Colonic mucosa (tissue), 4 donors: ENCODE measurements around the gene ATP6V0C. TPM values are rescaled to one million over a fixed set of nuclear protein-coding genes. Genes with fewer than 3 reads are reported as not detected.
A peak's percentile ranks its signal among the peaks of the same experiment; 100 is the strongest.

Experiments
- DNase-seq: peaks from one replicate; pipeline ENCODE4 v3.0.0-alpha.2; 2020
- H3K27ac ChIP-seq: fragments of 200-600 bp; one replicate; pipeline ENCODE4 v1.8.0; 2021
- H3K27me3 ChIP-seq: fragments of 200-600 bp; one replicate; pipeline ENCODE4 v1.8.0; 2021
- H3K36me3 ChIP-seq: fragments of 200-600 bp; one replicate; pipeline ENCODE4 v1.8.0; 2021
- H3K4me1 ChIP-seq: fragments of 200-600 bp; one replicate; pipeline ENCODE4 v1.8.0; 2021; ENCODE audit warnings: mild to moderate bottlenecking
- H3K4me3 ChIP-seq: fragments of 200-600 bp; one replicate; pipeline ENCODE4 v1.8.0; 2021
- H3K9ac ChIP-seq, 2 donors: one replicate each; pipeline ENCODE4 v1.7.0; 2013; ENCODE audit warnings: control low read depth in 2 of 2, low read depth in 2 of 2, low read length in 2 of 2
- H3K9me3 ChIP-seq: fragments of 200-600 bp; one replicate; pipeline ENCODE4 v1.8.0; 2021
- intact Hi-C: fragments of 100-400 bp; cut with DNase I; formaldehyde crosslinking; loops from one replicate; pipeline ENCODE4 v1.14.1; 2022
- total RNA-seq, 2 donors: library from RNA; stranded (reverse); fragmentation: NEBNext Ultra II Directional in 1 of 2; extraction: Animal tissue kit (Norgen Biotek cat#: 25700) in 1 of 2; gene quantifications; one replicate each; pipeline ENCODE4 v1.2.1, GENCODE V29; 2021
- TF ChIP-seq, protein P1 (sequence below): fragments of 200-600 bp; IDR thresholded peaks from one replicate; pipeline ENCODE4 v1.8.0; 2022; ENCODE audit warnings: antibody characterized with exemption, mild to moderate bottlenecking
- donor health status: healthy.
- donor health status: DM: no; HTN: no; CAD: no.
- donor health status: DM: no; HTN: no; CAD: no.

Gene ATP6V0C
- total RNA-seq, 2 donors from 2014 or later, result 240 to 336 TPM

DNA sequence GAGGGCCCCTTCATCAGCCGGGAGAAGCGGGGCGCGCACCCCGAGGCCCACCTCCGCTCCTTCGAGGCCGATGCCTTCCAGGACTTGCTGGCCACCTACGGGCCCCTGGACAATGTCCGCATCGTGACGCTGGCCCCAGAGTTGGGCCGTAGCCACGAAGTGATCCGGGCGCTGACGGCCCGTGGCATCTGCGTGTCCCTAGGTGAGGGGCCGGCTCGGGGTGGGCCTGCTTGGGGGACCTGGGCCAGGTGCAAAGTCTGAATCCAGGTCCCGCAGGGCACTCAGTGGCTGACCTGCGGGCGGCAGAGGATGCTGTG, 14.0 kb downstream of the ATP6V0C start:
- TF ChIP-seq, protein P1, sequence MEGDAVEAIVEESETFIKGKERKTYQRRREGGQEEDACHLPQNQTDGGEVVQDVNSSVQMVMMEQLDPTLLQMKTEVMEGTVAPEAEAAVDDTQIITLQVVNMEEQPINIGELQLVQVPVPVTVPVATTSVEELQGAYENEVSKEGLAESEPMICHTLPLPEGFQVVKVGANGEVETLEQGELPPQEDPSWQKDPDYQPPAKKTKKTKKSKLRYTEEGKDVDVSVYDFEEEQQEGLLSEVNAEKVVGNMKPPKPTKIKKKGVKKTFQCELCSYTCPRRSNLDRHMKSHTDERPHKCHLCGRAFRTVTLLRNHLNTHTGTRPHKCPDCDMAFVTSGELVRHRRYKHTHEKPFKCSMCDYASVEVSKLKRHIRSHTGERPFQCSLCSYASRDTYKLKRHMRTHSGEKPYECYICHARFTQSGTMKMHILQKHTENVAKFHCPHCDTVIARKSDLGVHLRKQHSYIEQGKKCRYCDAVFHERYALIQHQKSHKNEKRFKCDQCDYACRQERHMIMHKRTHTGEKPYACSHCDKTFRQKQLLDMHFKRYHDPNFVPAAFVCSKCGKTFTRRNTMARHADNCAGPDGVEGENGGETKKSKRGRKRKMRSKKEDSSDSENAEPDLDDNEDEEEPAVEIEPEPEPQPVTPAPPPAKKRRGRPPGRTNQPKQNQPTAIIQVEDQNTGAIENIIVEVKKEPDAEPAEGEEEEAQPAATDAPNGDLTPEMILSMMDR, result no peak
- Histone ChIP-seq H3K36me3 (peaks cover 4% of the 10 kb centered on the region), H3K27me3 (no peaks in the 10 kb centered on the region), H3K9ac (no peak overlapping the region), H3K27ac (no peak overlapping the region), H3K9me3 (no peaks in the 10 kb centered on the region), H3K4me3 (no peak overlapping the region), H3K4me1 (peaks cover 6% of the 10 kb centered on the region)
- intact Hi-C loops, result no loop called here
- DNase-seq, result no peak

DNA sequence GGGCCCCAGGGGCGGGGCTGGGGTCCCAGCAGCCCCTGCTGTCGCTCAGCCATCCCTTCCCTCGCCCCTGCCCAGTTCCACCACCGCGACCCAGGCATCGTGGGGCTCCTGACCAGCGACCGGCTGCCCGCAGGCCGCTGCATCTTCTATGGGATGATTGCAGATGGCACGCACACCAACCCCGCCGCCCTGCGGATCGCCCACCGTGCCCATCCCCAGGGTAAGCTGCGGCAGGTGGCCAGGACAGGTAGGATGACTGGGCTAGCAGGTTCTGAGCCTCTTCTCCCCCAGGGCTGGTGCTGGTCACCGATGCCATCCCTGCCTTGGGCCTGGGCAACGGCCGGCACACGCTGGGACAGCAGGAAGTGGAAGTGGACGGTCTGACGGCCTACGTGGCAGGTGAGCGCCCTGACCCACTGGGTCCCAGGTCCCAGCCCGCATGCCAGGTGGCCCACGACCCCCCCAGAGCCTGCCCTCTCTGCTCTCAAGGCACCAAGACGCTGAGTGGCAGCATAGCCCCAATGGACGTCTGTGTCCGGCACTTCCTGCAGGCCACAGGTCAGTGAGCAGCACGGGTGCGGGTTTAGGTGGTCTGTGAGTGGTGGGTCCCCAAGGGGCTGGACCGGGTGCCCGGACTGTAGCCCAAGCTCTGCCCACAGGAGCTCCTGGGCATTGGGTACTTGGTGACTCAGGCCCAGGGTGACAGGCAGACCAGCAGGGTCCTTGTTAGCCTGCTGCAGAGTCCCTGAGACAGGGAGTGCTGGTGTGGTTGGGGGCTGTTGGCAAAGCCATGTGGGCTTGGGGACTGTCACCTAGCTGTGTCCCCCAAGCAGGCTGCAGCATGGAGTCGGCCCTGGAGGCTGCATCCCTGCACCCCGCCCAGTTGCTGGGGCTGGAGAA, 14.7 kb downstream of the ATP6V0C start:
- no peak overlapping the region for H3K9ac ChIP-seq
- H3K27ac ChIP-seq, result no peak overlapping the region
- peaks cover 4% of the 10 kb centered on the region for H3K36me3 ChIP-seq
- peaks cover 6% of the 10 kb centered on the region for H3K4me1 ChIP-seq
- DNase-seq, result no peak
- TF ChIP-seq, protein P1, result no peak
- H3K4me3 ChIP-seq, result no peak overlapping the region
- intact Hi-C loops, result no loop called here
- H3K9me3 ChIP-seq, result no peaks in the 10 kb centered on the region
- H3K27me3 ChIP-seq, result no peaks in the 10 kb centered on the region

DNA sequence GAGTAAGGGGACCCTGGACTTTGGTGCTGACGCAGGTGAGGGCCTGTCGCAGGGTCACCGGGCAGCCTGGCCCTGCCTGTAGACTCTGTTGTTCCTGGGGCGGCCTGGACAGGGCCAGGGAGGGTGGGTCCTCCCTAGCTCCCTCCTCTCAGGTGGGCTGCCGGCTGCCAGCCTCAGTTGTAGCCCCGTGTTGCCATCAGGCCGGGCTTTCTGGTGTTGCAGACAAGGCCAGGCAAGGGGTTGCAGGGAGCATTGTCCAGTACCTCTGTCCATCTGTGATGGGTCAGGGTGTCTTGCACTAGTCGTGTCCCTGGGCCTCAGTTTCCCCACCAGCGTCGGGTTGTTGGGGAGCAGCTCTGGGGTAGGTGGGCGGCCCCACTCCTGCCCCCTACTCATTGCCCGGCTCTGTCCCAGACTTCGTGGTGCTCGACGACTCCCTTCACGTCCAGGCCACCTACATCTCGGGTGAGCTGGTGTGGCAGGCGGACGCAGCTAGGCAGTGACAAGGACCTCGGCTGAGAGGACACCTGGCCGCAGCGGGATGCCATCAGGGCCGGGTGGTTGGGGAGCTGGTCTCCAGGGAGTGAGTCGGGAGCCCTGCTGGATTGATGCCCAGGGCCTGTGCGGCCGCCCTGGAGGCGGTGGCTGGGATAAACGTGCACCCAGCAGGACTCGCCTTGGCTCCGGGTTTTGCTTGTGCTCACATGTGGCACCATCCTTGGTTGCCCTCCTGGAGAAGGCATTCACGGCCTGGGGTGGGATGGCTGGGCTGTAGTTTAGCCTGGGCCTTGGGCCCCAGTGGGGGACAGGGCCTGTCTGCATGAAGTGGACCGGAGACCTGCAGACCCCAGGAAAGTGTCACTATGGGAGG, 15.5 kb downstream of the ATP6V0C start:
- no peak for DNase-seq
- Histone ChIP-seq H3K27ac (no peak overlapping the region), H3K27me3 (no peaks in the 10 kb centered on the region), H3K36me3 (peaks cover 4% of the 10 kb centered on the region), H3K9me3 (no peaks in the 10 kb centered on the region), H3K4me3 (no peak overlapping the region), H3K9ac (no peak overlapping the region), H3K4me1 (peaks cover 2% of the 10 kb centered on the region)
- intact Hi-C loops, result no loop called here
- TF ChIP-seq, protein P1, result no peak

DNA sequence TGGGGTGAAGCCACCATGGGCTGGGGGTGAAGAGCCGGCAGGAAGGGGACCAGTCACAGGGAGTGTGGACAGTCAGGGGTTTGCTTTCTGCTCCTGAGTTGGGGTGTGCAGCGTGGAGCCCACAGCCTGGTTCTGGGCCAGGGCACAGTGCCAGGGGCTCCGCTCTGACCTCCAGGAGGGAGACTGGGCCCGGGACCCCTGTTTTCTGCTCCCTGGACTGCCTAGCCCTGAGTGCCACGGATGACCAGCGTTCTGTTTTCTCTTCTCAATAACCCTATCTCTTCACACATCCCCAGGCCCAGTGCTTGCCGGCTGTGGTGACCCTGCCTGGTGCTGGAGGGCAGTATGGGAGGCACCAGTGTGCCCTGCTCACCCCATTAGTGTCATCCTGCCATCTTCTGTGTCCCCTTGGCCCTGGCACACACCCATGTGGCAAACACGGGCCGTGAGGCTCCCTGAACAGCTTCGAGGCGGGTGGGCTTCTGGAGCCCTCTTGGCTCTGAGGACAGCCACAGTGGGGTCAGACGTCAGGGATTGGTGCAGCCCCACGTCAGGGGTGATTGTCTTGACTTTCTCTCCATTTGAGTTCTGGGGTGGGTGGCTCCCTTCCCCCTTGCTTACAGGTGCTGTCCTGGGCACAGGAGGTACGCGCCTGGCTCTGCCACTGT, 16.3 kb downstream of the ATP6V0C start:
- H3K36me3 ChIP-seq, result peaks cover 4% of the 10 kb centered on the region
- TF ChIP-seq, protein P1, result no peak

DNA sequence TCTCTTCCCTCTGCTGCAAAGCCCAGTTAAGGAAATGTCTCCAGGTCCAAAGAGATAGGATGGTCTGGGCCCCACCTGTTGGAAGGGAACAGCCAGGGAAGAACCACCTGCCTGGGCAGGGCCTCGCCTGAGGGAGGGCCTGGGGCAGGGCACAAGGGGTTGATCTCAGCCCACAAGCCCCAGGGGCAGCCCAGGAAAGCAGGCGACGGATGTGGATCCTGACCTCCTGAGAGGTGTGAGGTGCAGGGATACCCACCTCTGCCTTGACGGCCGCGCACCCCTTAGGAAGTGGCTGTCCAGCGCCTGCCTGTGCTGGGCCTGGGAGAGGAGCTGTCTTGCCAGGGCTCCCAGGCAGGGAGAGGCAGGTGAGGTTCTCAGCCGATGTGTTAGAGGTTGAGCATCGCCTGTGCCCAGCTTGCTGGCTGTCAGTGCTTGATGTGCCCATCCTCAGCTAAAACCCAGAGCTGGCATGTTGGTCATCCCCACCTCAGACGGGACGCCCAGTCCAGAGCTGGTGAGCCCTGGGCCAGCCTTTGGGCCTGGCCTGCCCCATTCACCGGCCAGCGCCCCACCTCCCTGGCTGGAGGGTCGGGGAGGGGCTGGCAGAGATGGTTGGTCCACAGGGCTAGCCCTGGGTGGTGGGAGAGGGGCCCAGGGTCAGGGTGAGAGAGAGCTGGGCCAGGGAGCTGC, 17.0 kb downstream of the ATP6V0C start:
- intact Hi-C loops, result no loop called here
- DNase-seq, result peak; percentile 24
- H3K4me3 ChIP-seq, result no peak overlapping the region

More for the DNA sequence above, 16.3 kb downstream of the ATP6V0C start:
- intact Hi-C loops, result no loop called here
- Histone ChIP-seq H3K27ac (no peak overlapping the region), H3K9ac (no peak overlapping the region), H3K4me3 (no peak overlapping the region), H3K9me3 (no peaks in the 10 kb centered on the region), H3K27me3 (no peaks in the 10 kb centered on the region), H3K4me1 (no peaks in the 10 kb centered on the region)
- DNase-seq, result no peak

More for the DNA sequence above, 17.0 kb downstream of the ATP6V0C start:
- Histone ChIP-seq H3K9ac (peak overlapping the region; percentile 2 to 83), H3K27ac (peak overlapping the region; percentile 91), H3K9me3 (no peaks in the 10 kb centered on the region), H3K36me3 (peaks cover 4% of the 10 kb centered on the region), H3K4me1 (no peaks in the 10 kb centered on the region), H3K27me3 (no peaks in the 10 kb centered on the region)
- TF ChIP-seq, protein P1, result no peak
